GM19023 (cell line): ENCODE measurements around the gene ASIC4.

Experiments
- ATAC-seq: cut with Tn5 transposase; IDR thresholded peaks from one replicate; pipeline ENCODE4 v1.9.1; 2021; ENCODE audit warnings: mild to moderate bottlenecking, moderate library complexity; ENCODE audit not compliant: unreplicated experiment

ASIC4 gene

DNA sequence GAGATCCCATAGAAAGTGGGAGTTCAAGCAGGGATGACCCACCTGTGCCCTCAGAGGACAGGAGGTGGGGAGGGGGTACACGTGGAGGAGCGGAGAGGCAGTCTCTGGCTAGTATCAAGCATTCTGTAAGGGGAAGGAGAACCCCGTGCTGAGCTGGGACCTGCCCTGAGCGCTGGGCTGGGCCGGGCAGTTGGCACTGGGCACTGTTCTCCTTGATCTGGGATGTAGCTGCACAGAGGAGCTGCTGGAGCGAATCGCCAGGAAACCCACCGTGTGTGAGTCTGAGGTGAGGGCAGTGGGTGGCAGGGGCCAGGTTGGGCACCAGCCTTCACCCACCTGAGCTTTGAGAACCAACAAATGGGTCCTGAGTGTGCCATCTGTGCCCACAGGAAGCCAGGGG is 35.4 kb upstream of the ASIC4 start:
- ATAC-seq: no peak

DNA sequence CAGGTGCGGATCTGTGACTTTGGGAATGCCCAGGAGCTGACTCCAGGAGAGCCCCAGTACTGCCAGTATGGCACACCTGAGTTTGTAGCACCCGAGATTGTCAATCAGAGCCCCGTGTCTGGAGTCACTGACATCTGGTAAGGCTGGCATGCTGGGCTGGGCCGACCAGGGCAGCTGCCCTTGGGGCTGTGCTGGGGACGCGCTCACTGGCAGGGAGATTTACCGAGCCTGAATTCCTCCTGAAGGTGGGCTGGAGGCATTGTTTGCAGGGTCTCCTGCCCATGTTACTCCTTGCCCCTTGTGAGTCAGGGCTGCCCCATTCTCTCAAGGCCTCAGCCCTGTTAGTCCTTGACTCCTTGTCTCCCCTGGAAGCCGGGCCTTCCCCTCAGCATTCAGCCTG is 34.3 kb upstream of the ASIC4 start:
- no peak for ATAC-seq

- no peak for ATAC-seq
These were observed 31.4 kb upstream of the ASIC4 start for GRCh38 chr2:219482674-219483405.

GRCh38 chr2:219483451-219484342 is 30.6 kb upstream of the ASIC4 start:
- no peak for ATAC-seq

GRCh38 chr2:219484343-219485200 is 29.7 kb upstream of the ASIC4 start:
- no peak for ATAC-seq

GRCh38 chr2:219485201-219485580 is 29.1 kb upstream of the ASIC4 start:
- ATAC-seq: no peak

DNA sequence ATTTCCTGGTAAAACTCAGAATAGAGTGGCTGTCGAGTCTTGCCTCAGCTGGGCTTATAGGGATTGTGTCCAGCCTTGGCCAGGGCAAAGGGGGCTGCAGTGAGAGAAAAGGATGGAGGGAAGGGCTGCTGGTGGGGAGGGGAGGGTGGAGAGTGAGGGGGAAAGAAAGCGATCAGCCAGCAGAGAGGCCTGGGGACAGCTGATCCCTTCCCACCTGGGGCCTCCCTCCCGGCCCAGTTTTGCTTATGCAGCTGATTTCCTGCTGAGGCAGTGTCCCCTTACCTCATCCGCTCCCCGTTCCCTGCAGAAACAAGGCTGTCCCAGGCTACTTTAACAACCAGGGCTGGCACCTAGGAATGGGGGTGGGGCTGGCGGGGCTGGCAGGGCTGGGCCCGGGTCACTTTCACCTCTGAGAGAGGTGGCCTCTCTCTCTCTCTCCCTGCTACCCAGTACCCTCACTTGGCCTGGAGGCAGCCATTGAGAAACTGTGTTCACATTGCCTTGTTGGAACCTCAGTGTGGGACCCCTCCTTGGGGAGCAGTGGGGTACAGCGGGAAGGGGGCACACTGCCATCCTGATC is 27.8 kb upstream of the ASIC4 start:
- no peak for ATAC-seq

GRCh38 chr2:219488149-219488843 is 26.0 kb upstream of the ASIC4 start:
- ATAC-seq: no peak

- no peak for ATAC-seq
These were observed 25.5 kb upstream of the ASIC4 start for GRCh38 chr2:219488844-219489194.

- no peak for ATAC-seq
These were observed 25.0 kb upstream of the ASIC4 start for GRCh38 chr2:219489315-219489714.

GRCh38 chr2:219490186-219490585 is 24.1 kb upstream of the ASIC4 start:
- ATAC-seq: no peak

DNA sequence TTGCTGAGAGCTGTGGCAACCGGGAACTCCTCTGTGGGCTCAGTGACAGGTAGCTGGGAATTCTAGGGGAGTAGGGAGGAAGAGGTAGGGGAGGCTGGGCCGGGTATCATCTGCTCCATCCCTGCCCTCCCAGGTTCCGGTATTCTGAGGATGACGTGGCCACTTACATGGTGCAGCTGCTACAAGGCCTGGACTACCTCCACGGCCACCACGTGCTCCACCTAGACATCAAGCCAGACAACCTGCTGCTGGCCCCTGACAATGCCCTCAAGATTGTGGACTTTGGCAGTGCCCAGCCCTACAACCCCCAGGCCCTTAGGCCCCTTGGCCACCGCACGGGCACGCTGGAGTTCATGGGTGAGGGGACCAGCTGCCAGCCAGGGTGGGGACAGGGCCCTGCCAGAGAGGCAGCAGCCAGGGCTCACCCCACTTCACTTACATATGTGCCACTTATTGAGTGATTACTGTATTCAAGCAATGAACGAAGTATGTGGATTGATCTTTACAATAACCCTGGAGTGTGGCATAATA is 23.6 kb upstream of the ASIC4 start:
- ATAC-seq: no peak

DNA sequence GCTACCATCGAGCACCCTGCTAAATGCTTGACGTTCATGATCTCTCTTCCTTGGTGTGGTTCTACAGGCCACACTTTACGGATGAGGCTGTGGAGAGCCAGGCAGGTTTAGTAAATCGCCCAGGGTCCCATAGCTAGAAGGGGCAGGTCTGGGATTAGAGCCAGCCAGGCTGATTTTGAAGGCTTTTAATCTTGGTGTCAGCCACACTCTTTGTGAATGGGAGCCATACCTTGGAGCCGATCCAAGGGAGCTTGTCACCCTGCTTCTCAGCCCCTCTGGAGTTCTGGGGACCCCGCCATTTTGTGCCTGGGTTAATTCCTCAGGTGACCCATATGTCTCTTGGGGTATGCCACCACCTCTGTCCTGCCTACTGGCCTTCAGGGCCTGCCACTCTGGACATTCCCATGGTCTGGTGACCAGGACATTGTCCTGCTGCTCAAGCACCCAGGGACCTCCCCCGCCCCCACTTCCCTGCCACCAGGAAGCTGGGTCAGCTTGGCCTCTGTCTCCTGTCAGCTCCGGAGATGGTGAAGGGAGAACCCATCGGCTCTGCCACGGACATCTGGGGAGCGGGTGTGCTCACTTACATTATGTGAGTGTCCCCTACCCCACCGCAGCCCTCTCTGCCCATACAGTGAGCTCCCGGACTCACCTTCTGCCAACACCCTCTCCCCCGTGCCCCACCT is 22.9 kb upstream of the ASIC4 start:
- no peak for ATAC-seq

DNA sequence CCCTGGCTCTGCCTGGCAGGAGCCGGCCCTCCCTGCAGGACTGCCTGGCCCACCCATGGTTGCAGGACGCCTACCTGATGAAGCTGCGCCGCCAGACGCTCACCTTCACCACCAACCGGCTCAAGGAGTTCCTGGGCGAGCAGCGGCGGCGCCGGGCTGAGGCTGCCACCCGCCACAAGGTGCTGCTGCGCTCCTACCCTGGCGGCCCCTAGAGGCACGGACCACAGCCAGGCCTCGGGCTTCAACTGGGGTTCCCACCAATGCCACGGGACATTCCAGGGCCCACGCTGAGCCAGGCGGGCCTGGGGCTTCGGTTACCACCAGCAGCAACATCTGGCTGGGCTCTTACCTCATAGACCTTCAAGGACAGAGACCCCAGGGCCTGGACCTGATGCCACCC is 21.7 kb upstream of the ASIC4 start:
- ATAC-seq: no peak

GRCh38 chr2:219493086-219493485 is 21.2 kb upstream of the ASIC4 start:
- ATAC-seq: no peak

DNA sequence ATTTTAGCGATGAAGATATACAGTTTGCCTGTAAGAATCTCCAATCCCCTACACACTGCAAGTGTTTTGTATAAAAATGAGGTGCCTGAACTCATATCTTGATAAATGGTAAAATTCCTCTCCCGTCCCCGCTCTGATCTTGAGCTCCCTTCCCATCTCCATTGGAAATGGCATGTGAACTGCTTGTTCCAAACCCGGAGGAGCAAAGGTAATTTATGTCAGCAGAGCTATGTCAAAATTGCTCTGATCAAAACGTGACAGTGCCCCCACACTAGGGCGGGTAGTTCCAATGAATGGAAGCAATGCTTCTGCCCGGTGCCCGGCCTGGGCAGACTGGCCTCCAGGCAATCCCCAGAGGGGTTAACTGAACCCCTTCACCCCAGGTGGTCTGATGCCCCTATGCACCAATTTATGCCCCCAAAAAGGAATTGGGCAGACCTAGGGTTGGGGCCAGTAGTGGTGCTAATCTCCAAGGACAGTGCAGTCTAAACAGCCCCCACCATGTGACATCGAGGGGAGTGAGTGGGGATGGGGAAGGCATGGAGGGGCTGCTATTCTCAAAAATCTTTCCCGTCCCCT is 19.2 kb upstream of the ASIC4 start:
- ATAC-seq: no peak

DNA sequence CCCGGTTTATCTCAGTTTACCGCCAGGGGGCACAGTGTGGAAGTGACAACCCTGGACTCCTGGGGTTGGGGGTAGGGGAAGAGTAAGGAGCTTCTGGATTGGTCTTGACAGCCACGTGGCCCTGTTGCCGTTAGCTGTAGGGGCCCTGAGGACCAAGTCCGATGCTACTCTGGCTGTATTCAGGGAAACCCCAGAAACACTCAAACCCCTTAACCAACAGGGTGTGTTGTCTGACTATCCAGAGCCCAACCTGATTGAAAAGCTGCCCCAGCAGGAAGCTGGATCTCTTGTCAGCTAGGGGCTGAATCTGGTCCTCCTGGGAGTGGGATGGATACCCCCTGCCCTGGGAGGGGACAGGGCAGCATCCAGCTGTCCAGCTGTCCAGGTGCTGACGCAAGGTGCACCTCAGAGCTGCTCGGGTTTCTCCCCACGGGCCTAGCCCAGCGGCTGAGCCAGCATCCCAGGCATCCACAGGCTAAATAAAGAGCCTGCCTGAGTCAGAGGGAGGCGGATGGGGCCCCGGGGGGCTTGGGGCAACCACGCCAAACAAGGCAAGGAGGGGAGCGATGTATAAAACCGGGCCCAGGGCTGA is 18.7 kb upstream of the ASIC4 start:
- no peak for ATAC-seq

DNA sequence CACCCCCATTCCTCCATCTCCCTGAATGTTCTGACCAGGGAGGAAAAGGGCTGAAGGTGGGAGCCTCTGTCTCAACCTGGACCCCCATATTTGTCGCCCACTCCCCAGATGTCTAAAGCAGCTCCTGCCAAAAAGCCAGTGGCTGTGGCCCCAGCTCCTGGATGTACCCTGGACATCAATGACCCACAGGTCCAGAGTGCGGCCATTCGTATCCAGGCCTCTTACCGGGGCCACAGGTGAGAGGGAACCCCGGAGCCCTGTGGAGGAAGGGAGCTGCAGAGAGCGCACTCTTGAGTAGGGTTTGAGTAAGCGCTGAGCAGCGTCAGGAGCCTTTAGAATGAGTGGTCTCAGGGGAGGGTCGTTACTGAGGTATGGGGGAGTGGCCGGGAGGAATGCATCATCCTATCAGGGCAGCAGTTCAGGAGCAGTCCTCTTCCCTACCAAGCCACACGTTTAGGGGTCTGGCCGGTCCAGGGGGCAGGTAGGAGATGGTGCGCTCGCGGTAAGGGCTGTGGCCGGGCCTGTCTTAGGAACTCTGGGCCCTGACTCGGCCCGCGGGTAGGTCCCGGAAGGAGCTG is 17.9 kb upstream of the ASIC4 start:
- ATAC-seq: no peak
